ENCODE results near the gene RILP.

The RILP gene

DNA sequence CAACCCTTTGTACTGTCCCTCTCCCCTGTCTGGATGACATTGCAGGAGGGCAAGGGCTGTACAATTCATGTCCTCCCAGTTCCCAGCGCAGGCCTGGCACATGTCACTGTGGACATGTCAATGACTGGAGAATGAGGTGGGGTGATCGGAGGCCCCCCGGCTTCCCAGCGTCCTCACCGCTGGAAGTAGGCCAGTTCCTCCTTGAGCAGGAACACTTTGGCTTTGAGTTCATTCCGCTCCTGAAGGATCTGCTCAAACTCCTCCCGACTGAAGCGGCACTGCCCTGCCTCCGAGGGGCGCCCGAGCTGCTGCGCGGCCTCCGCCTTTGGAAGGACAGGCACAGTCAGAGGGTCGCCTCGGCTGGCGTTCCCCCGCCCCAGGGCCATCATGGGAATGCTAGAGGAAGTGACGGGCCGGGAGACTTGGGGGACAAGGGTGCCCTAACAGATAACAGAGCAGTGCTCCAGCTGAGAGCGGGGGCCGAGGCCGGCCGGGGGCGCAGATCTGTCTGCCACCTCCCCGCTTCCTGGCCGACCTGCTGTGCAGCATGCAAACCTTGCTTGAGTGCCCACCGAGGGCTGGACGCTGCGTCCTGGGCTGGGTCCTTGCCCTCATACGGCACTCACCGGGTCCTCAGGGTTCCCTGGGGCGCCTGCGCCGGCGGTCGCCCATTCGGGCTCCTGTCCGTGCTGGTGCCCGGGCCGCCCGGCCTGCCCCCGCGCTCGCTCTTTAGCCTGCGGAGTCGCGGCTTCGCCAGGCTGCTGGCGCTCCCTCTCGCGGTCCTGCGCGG is 1.3 kb downstream of the RILP start:
- in situ Hi-C loops (cut with HindIII; ENCODE audit: low sequenced_read_pairs): no loop called here

DNA sequence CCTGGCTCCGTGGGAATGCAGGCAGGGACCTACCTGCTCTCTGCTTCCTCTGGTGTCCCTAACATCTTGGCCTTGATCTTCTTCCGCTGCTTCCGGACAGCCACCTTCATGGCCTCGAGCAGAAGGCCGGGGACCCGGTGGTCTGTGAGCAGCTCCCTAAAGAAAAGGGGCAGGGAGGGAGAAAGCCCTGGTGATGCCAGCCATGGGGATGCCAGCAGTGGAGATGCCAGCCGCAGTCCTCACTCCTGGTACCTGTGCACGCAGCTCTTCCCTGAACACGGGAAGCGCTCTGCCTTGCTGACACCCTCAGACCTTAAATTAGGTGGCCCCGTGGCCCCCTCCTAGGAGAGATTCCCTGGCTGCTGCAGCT is 1.9 kb downstream of the RILP start:
- in situ Hi-C loops (cut with HindIII; ENCODE audit: low sequenced_read_pairs): no loop called here

DNA sequence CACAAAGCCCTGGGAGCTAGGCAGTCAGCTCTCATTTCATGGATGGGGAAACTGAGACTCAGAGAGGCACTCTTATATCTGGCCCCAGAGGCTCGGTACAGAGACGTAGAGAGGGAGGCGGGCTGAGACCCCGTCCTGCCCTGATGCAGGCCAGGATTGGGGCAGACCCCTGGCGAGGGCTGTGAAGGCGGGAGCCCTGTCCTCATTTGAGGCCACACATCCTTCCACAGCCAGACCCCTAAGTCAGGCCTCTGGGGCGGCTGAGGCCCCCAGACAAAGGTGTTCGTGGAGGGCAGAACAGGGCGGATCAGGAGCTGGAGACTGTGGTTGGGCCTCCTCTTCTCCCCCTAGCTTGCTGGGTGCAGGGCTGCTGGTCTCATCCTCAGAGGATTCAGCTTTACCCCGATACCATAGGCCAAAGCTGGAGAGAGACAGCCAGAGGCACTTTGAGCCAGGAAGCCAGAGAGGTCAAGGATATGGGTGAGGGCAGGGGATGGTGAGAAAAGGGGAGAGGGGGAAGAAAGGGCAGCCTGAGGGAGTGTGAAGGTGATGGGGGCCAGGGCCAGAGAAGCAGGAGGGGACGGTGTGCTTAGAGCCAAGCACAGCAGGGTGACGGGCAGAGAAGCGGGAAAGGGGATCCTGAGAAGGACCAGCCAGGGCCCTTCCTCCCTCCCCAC is 3.3 kb downstream of the RILP start:
- in situ Hi-C loops (cut with HindIII; ENCODE audit: low sequenced_read_pairs): no loop called here

DNA sequence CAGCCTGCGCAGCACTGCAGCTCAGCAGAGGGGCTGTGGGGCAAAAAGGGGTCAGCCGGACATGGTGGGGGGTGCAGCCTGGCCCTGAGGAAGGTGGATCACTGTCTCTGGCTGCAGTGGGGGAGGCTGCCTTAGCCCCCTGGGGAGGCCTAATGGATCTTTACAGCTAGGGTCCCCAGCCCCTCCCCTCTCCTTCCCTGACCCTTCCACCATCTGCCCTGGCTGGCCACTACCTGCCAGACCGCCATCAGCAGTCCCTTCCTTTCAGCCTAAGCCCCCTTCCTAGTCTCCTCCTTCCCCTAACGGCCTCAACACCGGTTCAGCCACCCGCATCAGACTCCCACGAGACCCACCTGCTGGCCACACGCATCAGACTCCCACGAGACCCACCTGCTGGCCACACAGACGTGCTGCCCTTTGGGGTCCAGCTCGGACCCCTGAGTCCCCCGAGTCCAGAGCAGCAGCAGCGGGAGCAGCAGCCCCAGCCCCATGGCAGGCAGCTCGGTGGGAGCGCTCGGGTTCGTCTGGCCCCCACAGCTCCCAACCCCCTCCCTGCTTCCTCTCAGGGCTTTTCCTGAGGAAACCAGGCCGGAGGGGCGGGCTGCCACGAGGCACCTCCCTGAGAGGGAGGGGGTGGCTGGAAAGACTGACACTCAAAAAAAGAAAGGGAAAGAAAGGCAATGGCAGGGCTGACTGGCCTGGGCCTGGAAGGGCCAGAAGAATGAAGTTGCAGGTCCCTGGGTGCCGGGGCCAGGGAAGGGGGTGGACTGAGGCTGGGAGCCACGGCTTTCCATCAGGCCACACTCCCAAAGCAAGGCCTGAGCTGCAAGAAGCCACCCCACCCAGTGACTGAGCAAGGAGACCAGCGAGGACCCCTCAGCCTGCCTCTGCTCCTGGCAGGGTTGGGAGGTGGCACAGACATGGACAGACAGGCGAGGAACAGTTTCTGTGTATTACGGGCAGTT is 4.2 kb downstream of the RILP start, which contains the start of gene SCARF1:
SCARF1 (minus strand) TSS at position 526 of the 965 bp plus-strand sequence; CDS start at position 491, 35 bp downstream.
- in situ Hi-C loops (cut with HindIII; ENCODE audit: low sequenced_read_pairs): no loop called here

DNA sequence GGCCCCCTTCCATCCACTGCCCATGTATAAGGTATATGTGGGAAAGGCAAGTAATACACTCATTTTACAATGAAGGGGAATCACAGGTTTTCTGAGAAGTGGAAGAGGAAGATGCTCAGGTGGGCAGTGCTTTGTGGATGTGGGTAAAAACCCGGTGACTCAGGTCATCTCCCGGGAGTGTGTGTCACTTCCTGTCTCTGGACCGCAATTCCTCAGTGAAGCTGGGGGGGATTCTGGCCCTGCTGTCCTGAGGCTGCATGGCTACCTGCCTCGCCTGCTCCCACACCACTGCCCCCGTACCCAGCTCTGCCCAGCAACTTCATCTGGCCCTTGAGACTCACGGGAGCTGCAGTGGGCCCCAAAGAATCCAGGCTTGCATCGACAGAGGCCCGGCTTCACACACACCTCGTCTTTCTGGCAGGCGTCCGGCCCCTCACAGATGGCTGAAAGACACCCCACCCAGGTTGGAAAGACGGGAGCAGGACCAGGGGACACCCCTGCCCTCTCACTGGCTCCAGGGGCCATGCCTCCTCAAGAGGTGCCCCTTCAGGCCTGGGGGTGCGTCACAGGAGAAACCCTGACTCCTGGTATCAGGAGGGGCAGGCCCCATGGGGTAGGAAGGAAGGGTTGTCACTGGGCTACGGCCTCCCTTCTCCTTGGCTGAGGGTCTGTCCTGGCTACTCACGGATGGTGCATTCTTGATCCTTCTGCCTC is 5.0 kb downstream of the RILP start:
- in situ Hi-C loops (cut with HindIII; ENCODE audit: low sequenced_read_pairs): no loop called here

DNA sequence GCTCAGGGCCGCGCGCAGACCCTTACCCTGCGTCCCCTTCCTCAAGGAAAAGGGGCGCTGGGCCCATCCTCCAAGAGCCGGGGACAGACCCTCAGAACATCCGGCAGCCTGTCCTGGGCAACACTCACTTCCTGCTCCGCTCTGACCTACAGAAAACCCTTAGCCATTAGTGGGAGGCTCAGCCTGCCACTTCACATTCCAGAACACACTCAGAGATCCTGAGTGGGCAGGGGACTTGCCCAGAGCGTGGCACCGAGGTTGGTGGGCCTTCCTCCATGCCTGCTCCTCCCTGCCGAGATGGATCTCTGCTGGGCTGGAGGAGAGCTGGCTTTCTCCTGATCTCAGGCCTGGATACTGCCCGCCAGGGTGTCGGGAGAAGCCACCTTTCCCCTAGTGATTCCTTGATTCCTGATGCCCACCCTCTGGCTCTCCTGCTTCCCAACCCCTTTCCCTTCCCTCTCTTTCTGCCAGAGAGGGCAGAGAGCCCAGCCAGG is 5.6 kb downstream of the RILP start:
- in situ Hi-C loops (cut with HindIII; ENCODE audit: low sequenced_read_pairs): no loop called here

DNA sequence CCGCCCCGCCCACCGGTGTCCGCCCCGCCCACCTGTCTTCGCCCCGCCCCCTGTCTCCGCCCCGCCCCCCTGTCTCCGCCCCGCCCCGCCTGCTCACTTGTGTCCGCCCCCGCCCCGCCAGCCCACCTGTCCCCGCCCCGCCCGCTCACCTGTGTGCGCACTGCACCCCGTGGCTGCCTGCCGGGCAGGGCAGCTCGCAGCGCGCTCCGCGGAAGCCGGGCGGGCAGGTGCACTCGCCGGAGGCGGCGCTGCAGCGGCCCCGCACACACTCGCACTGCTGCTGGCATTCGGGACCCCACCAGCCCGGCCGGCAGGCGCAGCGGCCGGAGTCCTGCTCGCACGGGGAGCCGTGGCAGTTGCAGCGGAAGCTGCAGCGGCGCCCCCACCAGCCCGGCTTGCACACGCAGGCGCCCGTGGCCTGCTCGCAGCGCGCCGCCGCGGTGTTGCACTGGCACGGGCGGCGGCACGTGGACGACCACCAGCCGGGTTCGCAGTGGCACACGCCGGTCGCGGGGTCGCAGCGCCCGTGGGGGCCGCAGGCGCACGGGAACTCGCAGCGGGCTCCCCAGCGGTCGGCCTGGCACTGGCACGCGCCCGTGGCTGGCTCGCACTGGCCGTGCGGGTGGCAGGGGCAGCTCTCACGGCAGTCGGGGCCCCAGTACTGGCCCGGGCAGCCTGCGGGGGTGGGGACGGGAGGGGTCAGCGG is 6.2 kb downstream of the RILP start:
- in situ Hi-C loops (cut with HindIII; ENCODE audit: low sequenced_read_pairs): no loop called here

DNA sequence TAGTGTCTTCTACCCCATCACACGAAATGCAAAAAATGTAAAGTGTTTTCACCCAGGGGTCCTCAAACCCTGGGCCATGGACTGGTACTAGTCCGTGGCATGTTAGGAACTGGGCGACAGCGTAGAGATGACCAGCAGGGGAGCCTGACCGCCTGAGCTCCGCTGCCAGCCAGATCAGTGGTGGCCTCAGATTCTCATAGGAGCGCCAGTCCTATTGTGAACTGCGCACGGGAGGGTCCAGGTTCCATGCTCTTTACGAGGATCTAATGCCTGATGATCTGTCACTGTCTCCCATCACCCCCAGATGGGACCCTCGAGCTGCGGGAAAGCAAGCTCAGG is 8.6 kb downstream of the RILP start:
- in situ Hi-C loops (cut with HindIII; ENCODE audit: low sequenced_read_pairs): no loop called here

DNA sequence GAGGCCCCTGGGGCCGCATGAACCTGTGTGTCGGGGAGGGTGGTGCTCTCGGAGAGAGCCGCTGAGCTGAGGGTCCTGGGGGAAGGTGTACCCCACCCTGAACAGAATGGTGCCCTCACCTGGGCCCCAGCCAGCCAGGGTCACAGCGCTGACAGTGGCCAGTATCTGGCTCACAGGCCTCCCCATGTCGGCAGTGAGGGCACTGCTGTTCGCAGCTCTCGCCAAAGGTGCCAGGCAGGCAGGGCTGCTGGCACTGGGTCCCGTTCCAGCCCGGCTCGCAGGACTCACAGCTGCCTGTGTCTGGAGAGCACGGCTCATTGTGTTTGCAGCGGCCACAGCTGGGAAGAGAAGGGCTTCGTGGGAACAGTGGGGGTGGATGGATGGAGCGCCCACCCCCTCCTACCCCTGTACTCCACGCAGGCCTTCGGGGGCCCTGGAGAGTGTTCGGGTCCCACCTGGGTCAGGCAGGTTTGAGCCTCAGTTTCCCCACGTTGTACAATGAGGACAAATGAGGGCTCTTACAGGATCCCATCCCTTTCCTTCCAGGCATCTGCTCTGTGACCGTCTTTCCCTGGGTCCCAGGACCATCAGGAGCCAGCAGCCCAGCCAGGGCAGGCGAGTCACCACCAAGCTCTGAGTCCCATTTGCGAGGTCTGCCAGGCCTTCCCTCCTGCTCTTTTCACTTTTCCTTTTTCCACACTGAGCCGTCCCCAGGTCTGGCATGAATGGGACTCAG is 9.2 kb downstream of the RILP start:
- in situ Hi-C loops (cut with HindIII; ENCODE audit: low sequenced_read_pairs): no loop called here

DNA sequence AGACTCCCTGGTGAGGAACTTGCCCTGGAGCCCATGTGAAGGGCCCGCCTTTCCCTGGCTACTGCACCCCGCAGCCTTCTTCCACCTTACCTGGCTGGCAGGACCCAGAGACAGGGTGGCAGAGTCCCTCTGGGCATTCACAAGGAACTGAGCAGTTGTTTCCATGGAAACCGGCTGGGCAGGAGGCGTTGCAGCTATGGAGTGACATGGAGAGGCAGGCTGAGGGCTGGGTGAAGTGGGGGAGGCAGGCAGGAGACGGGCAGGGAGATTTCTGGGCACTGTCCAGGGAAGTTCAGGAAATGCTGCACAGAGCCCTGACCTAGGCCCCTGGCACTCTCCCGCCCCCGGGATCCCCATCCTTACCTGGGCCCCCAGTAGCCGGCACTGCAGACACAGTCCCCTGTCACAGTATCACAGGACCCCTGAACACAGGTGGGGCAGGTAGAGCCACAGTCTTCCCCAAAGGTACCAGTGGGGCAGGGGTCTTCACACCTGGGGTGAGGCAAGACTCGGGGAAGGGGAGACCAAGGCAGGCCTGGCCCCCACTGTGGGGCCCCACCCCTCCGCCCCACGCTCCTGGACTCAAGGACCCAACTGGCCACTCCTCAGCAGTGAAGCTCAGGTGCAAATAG is 10.0 kb downstream of the RILP start:
- in situ Hi-C loops (cut with HindIII; ENCODE audit: low sequenced_read_pairs): loop anchor here (10.0 kb wide), 1 partner anchor 385 kb away; no protein-coding TSS in a partner anchor

DNA sequence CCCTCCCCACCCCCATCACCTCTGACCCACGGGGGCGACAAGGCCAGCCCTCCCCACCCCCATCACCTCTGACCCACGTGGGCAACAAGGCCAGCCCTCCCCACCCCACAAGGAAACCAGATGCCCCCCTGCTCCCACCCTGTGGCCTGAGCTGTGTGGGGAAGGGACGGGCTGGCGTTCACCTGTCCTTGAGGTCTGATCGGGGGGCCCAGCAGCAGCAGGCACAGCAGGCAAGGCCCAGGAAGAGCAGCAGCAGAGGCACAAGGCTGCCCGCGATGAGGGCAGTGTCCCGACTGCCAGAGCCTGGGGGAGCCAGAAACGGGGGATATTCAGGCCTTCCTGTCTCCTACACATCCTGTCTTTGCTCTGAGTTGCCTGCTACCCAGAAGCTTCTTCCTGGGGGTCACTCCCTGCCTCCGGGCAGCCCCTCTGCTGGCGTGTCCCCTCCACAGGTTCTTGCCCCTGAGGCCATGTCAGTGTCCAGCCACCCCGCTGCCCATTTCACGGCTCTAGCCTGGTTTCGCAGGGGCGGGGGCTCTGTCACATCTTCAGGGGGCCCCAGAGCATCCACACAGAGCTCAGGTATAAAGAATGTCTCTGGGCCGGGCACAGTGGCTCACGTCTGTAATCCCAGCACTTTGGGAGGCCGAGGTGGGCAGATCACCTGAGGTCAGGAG is 10.9 kb downstream of the RILP start:
- in situ Hi-C loops (cut with HindIII; ENCODE audit: low sequenced_read_pairs): loop anchor here (10.0 kb wide), 1 partner anchor 384 kb away; no protein-coding TSS in a partner anchor

DNA sequence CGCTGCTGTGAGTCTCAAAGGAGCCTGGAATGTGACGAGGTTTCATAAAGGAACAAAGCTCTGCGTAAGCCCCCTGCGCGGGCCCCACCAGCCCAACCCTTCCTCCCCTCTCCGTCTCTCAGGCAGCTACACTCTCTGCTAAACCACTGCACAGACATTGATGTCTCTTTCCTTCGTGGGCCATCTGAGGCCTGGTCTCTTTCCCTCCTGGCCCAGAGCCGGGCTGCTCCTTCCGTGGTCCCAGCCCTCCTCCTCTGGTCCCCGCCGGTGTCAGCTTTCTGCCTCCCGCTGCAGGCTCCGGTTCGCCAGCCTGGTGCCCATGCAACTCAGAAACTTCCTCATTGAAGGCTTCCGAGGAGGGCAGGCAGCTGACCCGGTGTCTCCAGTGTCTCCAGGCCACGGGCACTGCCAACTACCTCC is 11.5 kb downstream of the RILP start:
- in situ Hi-C loops (cut with HindIII; ENCODE audit: low sequenced_read_pairs): loop anchor here (10.0 kb wide), 1 partner anchor 383 kb away; no protein-coding TSS in a partner anchor

DNA sequence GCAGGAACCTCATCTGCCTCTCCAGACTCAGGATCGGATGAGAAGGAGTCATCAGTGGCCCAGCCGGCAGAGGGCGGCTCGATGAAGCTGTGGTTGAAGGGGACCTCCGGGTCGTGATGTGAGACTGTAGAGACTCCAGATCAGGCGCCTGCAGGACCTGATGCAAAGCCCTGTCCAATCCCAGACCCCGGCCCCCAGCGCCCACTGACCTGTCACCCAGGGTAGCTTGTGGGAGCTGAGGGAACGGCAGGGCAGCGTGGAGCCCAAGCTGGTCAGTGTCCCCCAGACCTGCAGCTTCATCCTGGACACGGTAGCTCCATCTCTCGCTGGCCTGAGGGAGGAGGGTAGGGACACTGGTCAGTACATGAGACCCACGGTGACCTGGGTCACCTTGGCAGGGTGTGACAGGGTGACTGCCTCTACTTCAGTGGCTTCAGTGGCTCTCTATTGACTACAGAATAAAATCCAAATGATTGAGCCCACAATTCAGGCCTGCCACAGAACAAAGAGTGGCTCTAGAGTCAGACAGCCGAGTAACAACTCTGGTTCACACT is 12.9 kb downstream of the RILP start:
- in situ Hi-C loops (cut with HindIII; ENCODE audit: low sequenced_read_pairs): loop anchor here (10.0 kb wide), 1 partner anchor 382 kb away; no protein-coding TSS in a partner anchor

DNA sequence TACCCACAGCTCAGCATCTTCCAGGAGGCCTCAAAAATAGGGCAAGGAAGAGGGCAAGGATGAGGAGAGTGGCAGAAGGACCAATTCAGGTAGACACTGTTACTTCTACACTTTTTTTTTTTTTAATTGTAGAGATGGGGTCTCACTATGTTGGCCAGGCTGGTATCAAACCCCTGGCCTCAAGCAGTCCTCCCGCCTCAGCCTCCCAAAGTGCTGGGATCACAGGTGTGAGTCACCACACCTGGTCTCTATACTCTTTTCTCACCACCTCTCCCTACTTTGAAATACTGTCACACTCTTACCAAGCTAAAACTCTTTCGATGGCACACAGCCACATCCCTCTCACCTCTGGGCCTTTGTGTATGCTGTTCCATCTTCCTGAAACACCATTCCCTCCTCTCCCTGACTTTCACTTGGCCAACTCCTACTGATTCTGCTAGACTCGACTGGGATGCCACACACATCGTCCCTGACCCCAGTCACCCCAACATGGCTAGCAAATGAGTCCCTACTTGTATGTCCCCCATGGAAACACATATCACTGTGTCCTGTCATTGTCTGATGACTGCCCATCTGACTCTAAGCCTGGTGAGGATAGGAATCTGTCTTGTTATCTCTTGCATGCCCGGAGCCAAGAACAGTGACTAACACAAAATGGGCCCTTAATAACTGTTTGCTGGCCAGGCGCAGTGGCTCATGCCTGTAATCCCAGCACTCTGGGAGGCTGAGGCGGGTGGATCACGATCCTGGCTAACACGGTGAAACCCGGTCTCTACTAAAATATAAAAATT is 13.8 kb downstream of the RILP start:
- in situ Hi-C loops (cut with HindIII; ENCODE audit: low sequenced_read_pairs): loop anchor here (10.0 kb wide), 1 partner anchor 381 kb away; no protein-coding TSS in a partner anchor

DNA sequence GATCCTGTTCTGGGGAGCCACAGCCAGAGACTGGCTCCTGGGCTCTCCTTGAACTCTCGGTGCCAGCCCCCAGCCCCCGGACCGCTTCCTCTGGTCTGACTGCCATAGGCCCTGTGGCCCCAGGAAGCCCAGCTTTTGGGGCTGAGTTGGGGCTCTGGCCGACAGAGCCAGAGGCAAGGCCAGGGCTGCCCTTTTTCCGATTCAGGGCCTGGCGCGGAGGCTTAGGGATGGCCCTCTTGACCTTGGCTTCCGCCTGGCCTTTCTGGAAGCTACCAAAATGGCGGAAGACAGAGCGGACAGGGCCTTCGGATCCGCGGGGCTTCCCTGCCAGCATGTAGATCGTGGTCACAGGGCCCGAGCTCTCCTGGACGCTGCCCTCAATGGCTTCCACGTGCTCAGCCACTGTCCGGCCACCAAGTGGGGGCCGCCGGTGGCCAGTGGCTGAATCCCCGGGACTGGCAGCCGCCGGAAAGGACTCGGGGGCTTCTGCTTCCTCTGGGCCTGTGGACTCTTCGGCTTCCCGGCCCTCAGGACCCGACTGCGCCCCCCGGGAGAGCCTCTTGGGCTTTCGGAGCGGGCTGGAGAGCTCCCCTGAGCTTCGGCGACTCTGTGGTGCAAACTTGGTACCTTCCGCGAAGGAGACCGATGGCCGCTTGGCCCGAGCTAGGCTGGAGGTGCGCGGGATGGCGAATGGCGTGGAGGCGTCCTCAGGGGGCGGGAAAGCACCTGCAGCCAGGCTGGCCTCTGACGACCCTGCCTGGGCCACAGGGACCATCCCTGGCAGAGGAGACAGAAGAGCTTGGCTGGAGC is 14.6 kb downstream of the RILP start:
- in situ Hi-C loops (cut with HindIII; ENCODE audit: low sequenced_read_pairs): loop anchor here (10.0 kb wide), 1 partner anchor 380 kb away; no protein-coding TSS in a partner anchor

DNA sequence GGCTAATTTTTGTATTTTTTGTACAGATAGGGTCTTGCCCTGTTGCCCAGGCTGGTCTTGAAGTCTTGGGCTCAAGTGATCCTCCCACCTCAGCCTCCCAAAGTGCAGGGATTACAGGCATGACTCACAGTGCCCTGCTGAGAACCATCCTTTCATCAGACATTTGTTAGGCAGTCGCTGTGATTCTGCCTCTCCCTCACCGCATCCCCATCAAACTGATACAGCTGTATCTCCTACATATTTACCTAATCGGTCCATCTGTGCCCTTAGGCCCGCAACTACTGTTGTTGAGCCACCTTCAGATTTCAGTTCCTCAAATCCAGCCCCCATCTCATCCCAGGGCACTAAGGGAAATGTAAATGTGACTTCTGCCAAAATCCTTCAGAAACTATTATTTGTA is 19.0 kb downstream of the RILP start:
- in situ Hi-C loops (cut with HindIII; ENCODE audit: low sequenced_read_pairs): loop anchor here (10.0 kb wide), 1 partner anchor 376 kb away; no protein-coding TSS in a partner anchor
